ENCODE measurements around the gene CCDC186.
"Not testable (repeated sequence)": the region's sequence is repeated elsewhere in the genome, so short reads cannot be mapped to it uniquely, and the experiment has no call there.

The CCDC186 gene

DNA sequence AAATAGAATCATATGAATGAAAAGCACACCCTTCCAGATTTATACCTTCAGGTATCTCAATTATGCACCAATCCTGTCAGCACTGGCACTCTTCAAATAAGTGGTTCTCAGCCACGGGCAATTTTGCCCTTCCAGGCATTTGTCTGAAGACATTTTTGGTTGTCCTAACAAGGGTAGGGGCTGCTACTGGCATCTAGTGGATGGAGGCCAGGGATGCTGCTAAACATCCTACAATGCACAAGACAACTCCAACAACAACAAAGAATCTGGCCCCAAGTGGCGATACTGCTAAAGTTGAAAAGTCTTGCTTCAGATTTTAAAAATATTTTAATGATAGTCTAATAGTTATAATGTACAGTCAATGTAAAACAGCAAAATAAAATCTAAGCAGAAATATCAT lies 16.1 kb downstream of the CCDC186 start:
- Histone ChIP-seq H3K36me3 (ENCODE audit: control insufficient read depth, insufficient read depth, low read length) (no peaks in the 10 kb centered on the region), H3K27ac (ENCODE audit: low read length) (no peak overlapping the region), H3K4me3 (ENCODE audit: low read length) (no peak overlapping the region), H3K4me1 (ENCODE audit: control insufficient read depth, insufficient read depth, low read length) (no peaks in the 10 kb centered on the region), H3K9me3 (ENCODE audit: control insufficient read depth, insufficient read depth, low read length) (no peaks in the 10 kb centered on the region), H3K27me3 (ENCODE audit: control insufficient read depth, insufficient read depth, low read length) (no peaks in the 10 kb centered on the region)
- DNase-seq (ENCODE audit: low read depth, low spot score), result no peak
- no CpG with 5 or more reads among the region's 2 CpGs for WGBS (ENCODE audit: insufficient coverage, insufficient read length)

DNA sequence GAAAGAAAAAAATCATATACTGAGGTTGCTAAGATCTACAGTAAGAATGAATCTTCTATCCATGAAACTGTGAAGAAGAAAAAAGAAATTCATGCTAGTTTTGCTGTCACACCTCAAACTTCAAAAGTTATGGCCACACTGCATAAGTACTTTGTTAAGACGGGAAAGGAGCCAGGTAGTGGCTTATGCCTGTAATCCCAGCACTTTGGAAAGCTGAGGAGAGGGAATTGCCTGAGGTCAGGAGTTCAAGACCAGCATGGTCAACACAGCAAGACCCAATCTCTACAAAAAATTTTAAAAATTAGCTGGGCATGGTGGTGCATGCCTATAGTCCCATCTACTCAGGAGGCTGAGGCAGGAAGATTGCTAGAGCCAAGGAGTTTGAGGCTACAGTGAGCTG lies 22.1 kb downstream of the CCDC186 start:
- no peak for DNase-seq (ENCODE audit: low read depth, low spot score)
- no CpG with 5 or more reads among the region's 1 CpG for WGBS (ENCODE audit: insufficient coverage, insufficient read length)
- Histone ChIP-seq H3K9me3 (ENCODE audit: control insufficient read depth, insufficient read depth, low read length) (no peaks in the 10 kb centered on the region), H3K27me3 (ENCODE audit: control insufficient read depth, insufficient read depth, low read length) (no peaks in the 10 kb centered on the region), H3K4me1 (ENCODE audit: control insufficient read depth, insufficient read depth, low read length) (no peaks in the 10 kb centered on the region), H3K36me3 (ENCODE audit: control insufficient read depth, insufficient read depth, low read length) (no peaks in the 10 kb centered on the region), H3K4me3 (ENCODE audit: low read length) (no peak overlapping the region), H3K27ac (ENCODE audit: low read length) (no peak overlapping the region)

DNA sequence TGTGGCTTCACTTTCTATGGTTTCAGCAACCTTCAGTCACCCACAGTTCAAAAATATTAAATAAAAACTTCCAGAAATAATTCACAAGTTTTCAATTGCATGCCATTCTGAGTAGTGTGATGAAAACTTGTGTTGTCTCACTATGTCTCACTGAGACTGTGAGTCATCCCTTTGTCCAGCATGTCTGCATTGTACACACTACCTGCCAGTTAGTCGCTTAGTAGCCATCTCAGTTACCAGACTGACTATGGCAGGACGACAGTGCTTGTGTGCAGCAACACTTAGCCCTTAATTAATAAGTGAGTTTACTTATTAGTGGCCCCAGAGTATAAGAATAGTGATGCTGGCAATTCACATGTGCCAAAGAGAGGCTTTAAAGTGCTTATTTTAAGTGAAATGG lies 22.5 kb downstream of the CCDC186 start:
- Histone ChIP-seq H3K9me3 (ENCODE audit: control insufficient read depth, insufficient read depth, low read length) (no peaks in the 10 kb centered on the region), H3K36me3 (ENCODE audit: control insufficient read depth, insufficient read depth, low read length) (no peaks in the 10 kb centered on the region), H3K4me3 (ENCODE audit: low read length) (no peak overlapping the region), H3K27ac (ENCODE audit: low read length) (no peak overlapping the region), H3K27me3 (ENCODE audit: control insufficient read depth, insufficient read depth, low read length) (no peaks in the 10 kb centered on the region), H3K4me1 (ENCODE audit: control insufficient read depth, insufficient read depth, low read length) (no peaks in the 10 kb centered on the region)
- DNase-seq (ENCODE audit: low read depth, low spot score), result no peak
- WGBS (ENCODE audit: insufficient coverage, insufficient read length), result no CpG with 5 or more reads among the region's 2 CpGs

DNA sequence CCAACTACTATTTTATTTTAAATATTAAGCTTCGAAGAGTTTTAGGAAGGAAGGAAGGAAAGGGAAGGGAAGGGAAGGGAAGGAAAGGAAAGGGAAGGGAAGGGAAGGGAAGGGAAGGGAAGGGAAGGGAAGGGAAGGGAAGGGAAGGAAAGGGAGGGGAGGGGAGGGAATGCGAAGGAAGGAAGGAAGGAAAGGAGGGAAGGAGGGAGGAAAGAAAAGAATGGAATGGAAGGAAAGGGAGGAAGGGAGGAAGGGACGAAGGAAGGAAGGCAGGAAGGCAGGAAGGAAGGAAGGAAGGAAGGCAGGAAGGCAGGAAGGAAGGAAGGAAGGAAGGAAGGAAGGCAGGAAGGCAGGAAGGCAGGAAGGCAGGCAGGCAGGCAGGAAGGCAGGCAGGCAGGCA lies 24.5 kb downstream of the CCDC186 start:
- not testable (repeated sequence) for H3K27me3 ChIP-seq (ENCODE audit: control insufficient read depth, insufficient read depth, low read length); H3K4me1 ChIP-seq (ENCODE audit: control insufficient read depth, insufficient read depth, low read length); DNase-seq (ENCODE audit: low read depth, low spot score); H3K27ac ChIP-seq (ENCODE audit: low read length); H3K4me3 ChIP-seq (ENCODE audit: low read length); H3K36me3 ChIP-seq (ENCODE audit: control insufficient read depth, insufficient read depth, low read length); H3K9me3 ChIP-seq (ENCODE audit: control insufficient read depth, insufficient read depth, low read length)
- WGBS (ENCODE audit: insufficient coverage, insufficient read length), result 100% methylated on average over 1 of the region's 3 CpGs

DNA sequence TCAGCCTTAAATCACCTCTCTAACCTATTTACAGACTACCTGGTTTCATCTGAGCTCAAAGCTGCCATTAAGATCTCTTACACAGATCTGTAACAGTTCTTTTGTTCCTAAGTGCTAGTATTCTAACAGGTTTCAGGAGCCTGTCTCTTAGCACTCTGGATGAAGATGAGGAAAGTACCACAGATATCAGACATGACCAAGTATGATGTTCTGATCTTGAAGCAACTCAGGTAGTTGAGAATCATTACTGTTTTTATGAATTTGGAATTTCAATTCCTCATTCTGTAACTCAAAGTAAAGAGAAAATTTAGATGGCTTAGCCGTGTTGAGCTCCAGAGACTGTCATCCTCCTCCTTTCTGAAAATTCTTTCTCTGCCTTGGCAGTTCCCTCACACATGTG lies 30.8 kb downstream of the CCDC186 start:
- DNase-seq (ENCODE audit: low read depth, low spot score), result no peak
- no peaks in the 10 kb centered on the region for H3K4me1 ChIP-seq (ENCODE audit: control insufficient read depth, insufficient read depth, low read length)
- no peak overlapping the region for H3K4me3 ChIP-seq (ENCODE audit: low read length)
- H3K27me3 ChIP-seq (ENCODE audit: control insufficient read depth, insufficient read depth, low read length), result no peaks in the 10 kb centered on the region
- no CpG with 5 or more reads among the region's 1 CpG for WGBS (ENCODE audit: insufficient coverage, insufficient read length)
- H3K27ac ChIP-seq (ENCODE audit: low read length), result no peak overlapping the region
- no peaks in the 10 kb centered on the region for H3K9me3 ChIP-seq (ENCODE audit: control insufficient read depth, insufficient read depth, low read length)
- H3K36me3 ChIP-seq (ENCODE audit: control insufficient read depth, insufficient read depth, low read length), result no peaks in the 10 kb centered on the region

DNA sequence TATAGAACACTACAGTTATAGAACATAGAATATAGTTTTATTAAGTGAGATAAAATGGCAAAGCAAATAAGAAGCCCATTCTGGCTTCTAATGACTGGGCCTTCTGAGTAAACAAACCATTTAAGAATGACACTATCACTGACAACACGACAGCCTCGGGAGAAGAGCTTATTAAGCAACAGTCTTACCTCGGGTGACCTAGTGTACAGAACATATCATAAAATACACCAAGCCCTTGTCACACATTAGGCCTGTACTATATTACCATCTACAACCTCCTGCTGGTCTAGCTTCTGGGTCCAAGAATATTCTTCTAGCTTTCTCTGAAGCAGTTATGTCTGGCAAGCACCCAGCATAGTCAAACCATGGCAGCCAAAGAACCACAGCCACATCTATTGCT lies 32.0 kb downstream of the CCDC186 start:
- DNase-seq (ENCODE audit: low read depth, low spot score), result no peak
- H3K36me3 ChIP-seq (ENCODE audit: control insufficient read depth, insufficient read depth, low read length), result no peaks in the 10 kb centered on the region
- H3K27ac ChIP-seq (ENCODE audit: low read length), result no peak overlapping the region
- H3K9me3 ChIP-seq (ENCODE audit: control insufficient read depth, insufficient read depth, low read length), result no peaks in the 10 kb centered on the region
- H3K4me1 ChIP-seq (ENCODE audit: control insufficient read depth, insufficient read depth, low read length), result no peaks in the 10 kb centered on the region
- WGBS (ENCODE audit: insufficient coverage, insufficient read length), result no CpG with 5 or more reads among the region's 3 CpGs
- H3K27me3 ChIP-seq (ENCODE audit: control insufficient read depth, insufficient read depth, low read length), result no peaks in the 10 kb centered on the region
- H3K4me3 ChIP-seq (ENCODE audit: low read length), result no peak overlapping the region

DNA sequence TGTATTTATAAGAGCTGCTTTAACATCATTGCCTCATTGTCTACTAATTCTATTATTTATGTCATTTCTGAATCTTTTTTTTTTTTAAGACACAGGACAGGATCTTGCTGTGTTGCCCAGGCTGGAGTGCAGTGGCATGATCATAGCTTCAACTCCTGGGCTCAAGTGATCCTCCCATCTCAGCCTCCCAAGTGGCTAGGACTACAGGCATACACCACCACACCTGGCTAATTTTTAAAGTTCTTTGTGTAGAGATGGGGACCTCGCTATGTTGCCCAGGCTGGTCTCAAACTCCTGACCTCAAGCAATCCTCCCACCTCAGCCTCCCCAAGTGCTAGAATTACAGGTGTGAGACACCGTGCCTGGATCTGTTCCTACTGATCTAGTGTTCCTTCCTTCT lies 33.2 kb downstream of the CCDC186 start:
- H3K4me1 ChIP-seq (ENCODE audit: control insufficient read depth, insufficient read depth, low read length); H3K36me3 ChIP-seq (ENCODE audit: control insufficient read depth, insufficient read depth, low read length); H3K27me3 ChIP-seq (ENCODE audit: control insufficient read depth, insufficient read depth, low read length); DNase-seq (ENCODE audit: low read depth, low spot score); H3K27ac ChIP-seq (ENCODE audit: low read length); H3K4me3 ChIP-seq (ENCODE audit: low read length); H3K9me3 ChIP-seq (ENCODE audit: control insufficient read depth, insufficient read depth, low read length): not testable (repeated sequence)
- no CpG with 5 or more reads among the region's 2 CpGs for WGBS (ENCODE audit: insufficient coverage, insufficient read length)

DNA sequence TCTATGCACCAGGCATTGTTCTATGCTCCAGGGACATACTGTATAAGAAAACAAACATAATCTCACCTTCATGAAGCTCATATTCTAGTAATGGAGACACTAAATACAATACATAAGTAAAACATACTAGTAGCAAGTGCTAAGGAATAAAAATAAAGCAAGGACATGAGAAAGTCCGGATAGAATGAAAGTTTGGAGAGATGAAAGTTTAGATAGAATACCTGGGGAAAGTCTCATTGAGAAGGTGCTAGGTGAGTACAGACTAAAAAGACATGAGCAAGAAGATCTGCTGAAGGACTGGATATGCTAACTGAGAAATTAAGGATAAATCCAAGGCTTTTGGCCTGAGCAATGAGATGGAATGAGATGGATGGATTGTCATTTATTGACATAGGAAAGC lies 34.0 kb downstream of the CCDC186 start:
- H3K4me3 ChIP-seq (ENCODE audit: low read length), result no peak overlapping the region
- H3K36me3 ChIP-seq (ENCODE audit: control insufficient read depth, insufficient read depth, low read length), result no peaks in the 10 kb centered on the region
- H3K27me3 ChIP-seq (ENCODE audit: control insufficient read depth, insufficient read depth, low read length), result no peaks in the 10 kb centered on the region
- 83% methylated on average over 1 of the region's 1 CpG for WGBS (ENCODE audit: insufficient coverage, insufficient read length)
- H3K4me1 ChIP-seq (ENCODE audit: control insufficient read depth, insufficient read depth, low read length), result no peaks in the 10 kb centered on the region
- DNase-seq (ENCODE audit: low read depth, low spot score), result no peak
- no peak overlapping the region for H3K27ac ChIP-seq (ENCODE audit: low read length)
- no peaks in the 10 kb centered on the region for H3K9me3 ChIP-seq (ENCODE audit: control insufficient read depth, insufficient read depth, low read length)

DNA sequence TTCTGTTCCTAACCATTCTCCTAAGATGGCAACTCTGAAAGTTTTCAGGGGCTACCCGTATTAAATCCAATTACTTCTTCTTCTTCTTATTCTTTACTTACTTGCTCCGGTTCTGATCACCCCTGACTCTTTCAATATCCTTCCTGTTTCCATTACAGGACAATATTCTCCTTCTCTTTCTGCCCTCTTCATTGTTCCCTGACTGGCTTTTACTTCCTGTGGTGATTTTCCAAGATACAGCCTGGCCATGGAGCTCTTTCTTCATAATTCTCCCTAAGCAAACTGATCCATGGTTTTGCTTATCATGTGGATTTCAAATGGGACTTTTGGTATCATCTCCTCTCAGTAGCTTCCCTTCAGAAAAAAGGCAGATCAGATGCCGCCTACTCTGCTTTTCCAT lies 35.4 kb downstream of the CCDC186 start:
- no peaks in the 10 kb centered on the region for H3K27me3 ChIP-seq (ENCODE audit: control insufficient read depth, insufficient read depth, low read length)
- no peak overlapping the region for H3K4me3 ChIP-seq (ENCODE audit: low read length)
- 100% methylated on average over 1 of the region's 3 CpGs for WGBS (ENCODE audit: insufficient coverage, insufficient read length)
- no peaks in the 10 kb centered on the region for H3K36me3 ChIP-seq (ENCODE audit: control insufficient read depth, insufficient read depth, low read length)
- no peaks in the 10 kb centered on the region for H3K9me3 ChIP-seq (ENCODE audit: control insufficient read depth, insufficient read depth, low read length)
- H3K4me1 ChIP-seq (ENCODE audit: control insufficient read depth, insufficient read depth, low read length), result no peaks in the 10 kb centered on the region
- DNase-seq (ENCODE audit: low read depth, low spot score), result no peak
- H3K27ac ChIP-seq (ENCODE audit: low read length), result no peak overlapping the region

DNA sequence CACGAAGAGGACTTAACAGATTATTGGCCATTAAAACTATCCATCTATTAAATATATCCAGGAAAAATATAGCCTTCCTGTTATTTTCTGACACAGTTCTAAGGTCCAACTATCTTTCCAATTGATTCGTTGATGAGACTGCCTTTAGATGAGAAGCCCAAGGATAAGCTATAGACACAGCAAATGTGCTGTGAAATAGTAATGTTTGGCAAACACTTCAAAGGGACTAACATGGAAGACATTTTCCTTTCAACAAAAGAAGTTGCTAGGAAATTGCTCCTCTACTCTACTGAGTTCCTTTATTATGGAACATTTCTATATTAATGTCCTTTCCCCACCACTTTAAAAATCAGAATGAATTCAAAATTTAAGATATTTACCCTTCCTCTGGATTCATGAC lies 38.5 kb downstream of the CCDC186 start:
- no CpG with 5 or more reads among the region's 2 CpGs for WGBS (ENCODE audit: insufficient coverage, insufficient read length)
- Histone ChIP-seq H3K27ac (ENCODE audit: low read length) (no peak overlapping the region), H3K4me3 (ENCODE audit: low read length) (no peak overlapping the region), H3K36me3 (ENCODE audit: control insufficient read depth, insufficient read depth, low read length) (no peaks in the 10 kb centered on the region; the same call in 1 of the 2 replicates), H3K27me3 (ENCODE audit: control insufficient read depth, insufficient read depth, low read length) (no peaks in the 10 kb centered on the region), H3K9me3 (ENCODE audit: control insufficient read depth, insufficient read depth, low read length) (no peaks in the 10 kb centered on the region), H3K4me1 (ENCODE audit: control insufficient read depth, insufficient read depth, low read length) (no peaks in the 10 kb centered on the region)
- no peak for DNase-seq (ENCODE audit: low read depth, low spot score)

DNA sequence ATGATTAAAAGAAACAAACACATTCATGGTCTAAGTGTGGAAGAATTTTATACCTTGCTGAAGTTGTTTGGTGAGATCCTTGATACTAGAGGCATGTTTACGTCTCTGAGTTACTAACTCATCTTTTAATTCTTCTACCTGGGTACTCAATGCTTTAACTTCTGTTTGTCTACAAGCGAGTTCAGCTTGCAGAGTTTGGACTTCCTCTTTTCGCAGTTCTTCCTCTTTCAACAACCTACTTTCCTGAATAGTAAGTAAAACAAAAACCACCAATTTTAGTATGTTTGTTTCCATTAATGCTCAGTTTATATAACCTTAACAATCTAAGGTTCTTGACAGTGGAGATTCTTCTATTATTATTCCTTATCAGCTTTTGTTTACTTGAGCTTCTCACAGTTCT lies 42.9 kb downstream of the CCDC186 start:
- no peak for DNase-seq (ENCODE audit: low read depth, low spot score)
- H3K27ac ChIP-seq (ENCODE audit: low read length), result no peak overlapping the region
- no peaks in the 10 kb centered on the region for H3K4me1 ChIP-seq (ENCODE audit: control insufficient read depth, insufficient read depth, low read length)
- no peaks in the 10 kb centered on the region for H3K27me3 ChIP-seq (ENCODE audit: control insufficient read depth, insufficient read depth, low read length)
- H3K9me3 ChIP-seq (ENCODE audit: control insufficient read depth, insufficient read depth, low read length), result no peaks in the 10 kb centered on the region
- WGBS (ENCODE audit: insufficient coverage, insufficient read length), result no CpG with 5 or more reads among the region's 3 CpGs
- H3K36me3 ChIP-seq (ENCODE audit: control insufficient read depth, insufficient read depth, low read length), result peaks cover 5% of the 10 kb centered on the region; the same call in 1 of the 2 replicates
- H3K4me3 ChIP-seq (ENCODE audit: low read length), result no peak overlapping the region
